HL-60 (cell line): ENCODE results near the gene PPME1.

ENCODE experiments used
- DNase-seq, 2 experiments: peaks; one replicate each; pipeline ENCODE4 v3.0.0-alpha.2; 2010 to 2020; ENCODE audit warnings: low read depth in 1 of 2, low spot score in 1 of 2
- H3K27ac ChIP-seq: fragments of 250-450 bp; sonication (Bioruptor Pico); replicated peaks from 2 replicates; pipeline ENCODE4 v1.5.1; 2020; ENCODE audit warnings: mild to moderate bottlenecking, moderate library complexity
- H3K27me3 ChIP-seq: fragments of 250-450 bp; sonication (Bioruptor Pico); 2 replicates; pipeline ENCODE4 v1.5.1; 2021; ENCODE audit warnings: mild to moderate bottlenecking, moderate library complexity; ENCODE audit not compliant: insufficient read depth, poor library complexity, severe bottlenecking
- H3K4me3 ChIP-seq: replicated peaks from 2 replicates; pipeline ENCODE4 v1.5.1; 2011; ENCODE audit warnings: mild to moderate bottlenecking, control low read depth, low read length; ENCODE audit not compliant: insufficient read depth
- GABPA ChIP-seq: IDR thresholded peaks from 2 replicates; pipeline ENCODE4 v1.6.1; 2012; ENCODE audit warnings: low read depth
- POLR2AphosphoS5 ChIP-seq: IDR thresholded peaks from 2 replicates; pipeline ENCODE4 v1.6.1; 2012; ENCODE audit warnings: low read depth
- SPI1 ChIP-seq: IDR thresholded peaks from 2 replicates; pipeline ENCODE4 v1.6.1; 2012; ENCODE audit warnings: low read depth, mild to moderate bottlenecking, borderline replicate concordance
- TF ChIP-seq, protein P1 (sequence below): IDR thresholded peaks from 2 replicates; pipeline ENCODE4 v1.6.1; 2012; ENCODE audit warnings: low read depth; ENCODE audit not compliant: insufficient replicate concordance
- TF ChIP-seq, protein P2 (sequence below): IDR thresholded peaks from one replicate; pipeline ENCODE4 v1.5.1; 2011; ENCODE audit warnings: low read length, control low read depth, inconsistent platforms; ENCODE audit not compliant: insufficient read depth

PPME1 gene

DNA sequence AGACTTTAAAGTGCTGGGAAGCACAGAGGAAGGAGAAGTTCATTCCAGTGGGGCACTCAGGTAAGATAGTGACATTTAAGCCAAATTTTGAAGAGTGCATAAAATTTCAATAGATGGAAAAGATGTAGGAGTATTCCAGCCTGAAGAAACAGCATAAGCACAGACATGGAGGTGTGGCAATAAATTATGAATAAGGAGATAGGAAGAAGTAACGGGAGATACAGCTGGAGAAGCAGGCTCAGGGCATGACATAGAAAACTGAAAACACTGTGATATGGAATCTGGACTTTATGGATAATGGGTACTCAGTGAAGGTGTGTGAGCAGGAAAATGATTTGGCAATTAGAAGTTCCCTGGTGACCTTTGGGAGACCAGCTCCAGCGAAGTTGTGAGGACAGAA is 107.0 kb downstream of the PPME1 start:
- no peak for DNase-seq
- Histone ChIP-seq H3K27me3 (no peaks in the 10 kb centered on the region), H3K27ac (no peak overlapping the region), H3K4me3 (no peak overlapping the region)
- TF ChIP-seq GABPA (no peak), SPI1 (no peak), POLR2AphosphoS5 (no peak)
- TF ChIP-seq, protein P1, sequence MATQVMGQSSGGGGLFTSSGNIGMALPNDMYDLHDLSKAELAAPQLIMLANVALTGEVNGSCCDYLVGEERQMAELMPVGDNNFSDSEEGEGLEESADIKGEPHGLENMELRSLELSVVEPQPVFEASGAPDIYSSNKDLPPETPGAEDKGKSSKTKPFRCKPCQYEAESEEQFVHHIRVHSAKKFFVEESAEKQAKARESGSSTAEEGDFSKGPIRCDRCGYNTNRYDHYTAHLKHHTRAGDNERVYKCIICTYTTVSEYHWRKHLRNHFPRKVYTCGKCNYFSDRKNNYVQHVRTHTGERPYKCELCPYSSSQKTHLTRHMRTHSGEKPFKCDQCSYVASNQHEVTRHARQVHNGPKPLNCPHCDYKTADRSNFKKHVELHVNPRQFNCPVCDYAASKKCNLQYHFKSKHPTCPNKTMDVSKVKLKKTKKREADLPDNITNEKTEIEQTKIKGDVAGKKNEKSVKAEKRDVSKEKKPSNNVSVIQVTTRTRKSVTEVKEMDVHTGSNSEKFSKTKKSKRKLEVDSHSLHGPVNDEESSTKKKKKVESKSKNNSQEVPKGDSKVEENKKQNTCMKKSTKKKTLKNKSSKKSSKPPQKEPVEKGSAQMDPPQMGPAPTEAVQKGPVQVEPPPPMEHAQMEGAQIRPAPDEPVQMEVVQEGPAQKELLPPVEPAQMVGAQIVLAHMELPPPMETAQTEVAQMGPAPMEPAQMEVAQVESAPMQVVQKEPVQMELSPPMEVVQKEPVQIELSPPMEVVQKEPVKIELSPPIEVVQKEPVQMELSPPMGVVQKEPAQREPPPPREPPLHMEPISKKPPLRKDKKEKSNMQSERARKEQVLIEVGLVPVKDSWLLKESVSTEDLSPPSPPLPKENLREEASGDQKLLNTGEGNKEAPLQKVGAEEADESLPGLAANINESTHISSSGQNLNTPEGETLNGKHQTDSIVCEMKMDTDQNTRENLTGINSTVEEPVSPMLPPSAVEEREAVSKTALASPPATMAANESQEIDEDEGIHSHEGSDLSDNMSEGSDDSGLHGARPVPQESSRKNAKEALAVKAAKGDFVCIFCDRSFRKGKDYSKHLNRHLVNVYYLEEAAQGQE = no peak
- TF ChIP-seq, protein P2, sequence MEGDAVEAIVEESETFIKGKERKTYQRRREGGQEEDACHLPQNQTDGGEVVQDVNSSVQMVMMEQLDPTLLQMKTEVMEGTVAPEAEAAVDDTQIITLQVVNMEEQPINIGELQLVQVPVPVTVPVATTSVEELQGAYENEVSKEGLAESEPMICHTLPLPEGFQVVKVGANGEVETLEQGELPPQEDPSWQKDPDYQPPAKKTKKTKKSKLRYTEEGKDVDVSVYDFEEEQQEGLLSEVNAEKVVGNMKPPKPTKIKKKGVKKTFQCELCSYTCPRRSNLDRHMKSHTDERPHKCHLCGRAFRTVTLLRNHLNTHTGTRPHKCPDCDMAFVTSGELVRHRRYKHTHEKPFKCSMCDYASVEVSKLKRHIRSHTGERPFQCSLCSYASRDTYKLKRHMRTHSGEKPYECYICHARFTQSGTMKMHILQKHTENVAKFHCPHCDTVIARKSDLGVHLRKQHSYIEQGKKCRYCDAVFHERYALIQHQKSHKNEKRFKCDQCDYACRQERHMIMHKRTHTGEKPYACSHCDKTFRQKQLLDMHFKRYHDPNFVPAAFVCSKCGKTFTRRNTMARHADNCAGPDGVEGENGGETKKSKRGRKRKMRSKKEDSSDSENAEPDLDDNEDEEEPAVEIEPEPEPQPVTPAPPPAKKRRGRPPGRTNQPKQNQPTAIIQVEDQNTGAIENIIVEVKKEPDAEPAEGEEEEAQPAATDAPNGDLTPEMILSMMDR = no peak

DNA sequence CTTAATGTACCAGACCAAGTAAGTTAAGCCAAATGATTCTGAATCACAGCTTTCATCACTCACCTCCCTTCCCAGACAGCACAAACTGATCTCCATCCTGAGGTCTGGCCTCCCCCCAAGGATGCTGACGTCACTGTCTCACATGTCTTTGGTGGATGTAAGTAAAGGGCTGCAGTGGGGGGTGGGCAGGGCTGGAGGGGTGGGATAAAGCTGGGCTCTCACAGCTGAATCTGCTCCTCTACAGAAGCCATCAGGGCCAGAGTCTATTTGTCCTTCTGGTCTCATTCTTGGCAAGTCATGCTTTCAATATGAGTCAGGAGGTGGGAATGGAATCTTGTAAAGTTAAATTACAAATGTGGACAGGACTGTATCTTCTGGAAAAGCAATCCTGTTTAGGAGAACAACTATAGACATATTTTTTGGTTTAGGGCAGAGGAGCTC is 107.7 kb downstream of the PPME1 start:
- Histone ChIP-seq H3K4me3 (no peak overlapping the region), H3K27me3 (no peaks in the 10 kb centered on the region), H3K27ac (no peak overlapping the region)
- no peak for DNase-seq
- no peak for TF ChIP-seq SPI1
- TF ChIP-seq POLR2AphosphoS5 = no peak
- TF ChIP-seq, protein P1 = no peak
- TF ChIP-seq, protein P2 = no peak
- TF ChIP-seq GABPA = no peak

DNA sequence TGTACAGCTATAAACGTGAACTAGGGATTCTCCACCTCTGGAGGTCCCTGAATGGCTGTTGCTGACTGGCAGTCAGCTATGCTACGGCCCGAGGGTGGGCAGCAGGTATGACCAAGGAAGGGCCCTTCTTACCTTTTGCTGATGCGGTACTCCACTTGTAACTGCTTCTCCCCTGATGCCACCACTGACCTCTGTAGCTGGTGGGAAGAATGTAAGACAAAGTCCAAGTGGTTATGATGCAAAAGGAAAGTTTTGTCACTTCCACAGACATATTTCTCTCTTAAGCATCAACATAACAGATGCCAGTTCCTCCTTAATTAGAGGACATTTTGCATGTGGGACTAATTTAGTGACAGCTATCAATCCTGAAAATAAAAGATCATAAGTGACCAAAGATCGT is 108.2 kb downstream of the PPME1 start:
- Histone ChIP-seq H3K27ac (no peak overlapping the region), H3K27me3 (no peaks in the 10 kb centered on the region), H3K4me3 (no peak overlapping the region)
- no peak for TF ChIP-seq POLR2AphosphoS5
- no peak for TF ChIP-seq GABPA
- no peak for TF ChIP-seq SPI1
- TF ChIP-seq, protein P1 = no peak
- TF ChIP-seq, protein P2 = no peak
- no peak for DNase-seq
